Activated naive CD4-positive, alpha-beta T cell treated with anti-CD3 and anti-CD28 coated beads, Interleukin-2, amount 50 U/mL, for 16 hours (primary cell): ENCODE measurements around the gene B3GNT9.
"Not testable (repeated sequence)": the region's sequence is repeated elsewhere in the genome, so short reads cannot be mapped to it uniquely, and the experiment has no call there.

Experiments
- DNase-seq: peaks from one replicate; pipeline ENCODE4 v3.0.0-alpha.2; 2020

B3GNT9 gene

DNA sequence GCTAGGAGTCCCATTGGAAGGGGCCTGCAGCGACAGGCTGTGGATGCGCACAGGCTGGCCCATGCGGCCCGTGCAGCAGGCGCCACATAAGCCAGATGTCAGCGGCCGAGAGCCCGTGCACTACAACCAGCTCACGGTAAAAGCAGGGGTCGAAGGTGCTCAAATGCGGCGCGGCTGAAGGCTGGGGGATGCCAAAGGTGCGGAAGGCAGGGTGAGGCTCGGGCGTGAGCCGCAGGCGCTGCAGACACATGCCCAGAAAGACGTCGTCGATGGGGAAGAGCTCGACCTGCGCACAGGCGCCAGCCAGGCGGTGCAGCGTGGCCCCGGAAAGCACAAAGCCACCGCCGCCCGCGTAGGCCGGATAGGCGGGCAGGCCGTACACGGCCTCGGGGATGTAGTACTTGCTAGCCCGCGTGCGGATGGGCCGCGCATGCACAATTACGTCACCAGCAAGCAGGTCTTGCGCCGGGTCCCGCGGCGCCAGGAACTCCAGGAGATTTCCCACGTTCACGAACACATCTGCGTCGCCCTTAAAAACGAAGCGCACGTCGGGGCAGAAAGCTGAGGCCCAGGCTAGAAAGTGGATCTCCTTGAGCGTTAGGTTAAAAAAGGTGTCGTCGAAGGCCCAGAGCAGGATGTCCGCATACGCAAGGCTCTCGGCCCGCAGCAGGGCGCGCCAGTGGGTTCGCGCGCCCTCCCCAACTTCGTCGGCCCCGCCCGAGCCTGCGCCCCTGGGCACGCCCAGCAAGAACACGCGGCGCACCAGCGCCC, 1.3 kb downstream of the B3GNT9 start:
- DNase-seq: no peak

DNA sequence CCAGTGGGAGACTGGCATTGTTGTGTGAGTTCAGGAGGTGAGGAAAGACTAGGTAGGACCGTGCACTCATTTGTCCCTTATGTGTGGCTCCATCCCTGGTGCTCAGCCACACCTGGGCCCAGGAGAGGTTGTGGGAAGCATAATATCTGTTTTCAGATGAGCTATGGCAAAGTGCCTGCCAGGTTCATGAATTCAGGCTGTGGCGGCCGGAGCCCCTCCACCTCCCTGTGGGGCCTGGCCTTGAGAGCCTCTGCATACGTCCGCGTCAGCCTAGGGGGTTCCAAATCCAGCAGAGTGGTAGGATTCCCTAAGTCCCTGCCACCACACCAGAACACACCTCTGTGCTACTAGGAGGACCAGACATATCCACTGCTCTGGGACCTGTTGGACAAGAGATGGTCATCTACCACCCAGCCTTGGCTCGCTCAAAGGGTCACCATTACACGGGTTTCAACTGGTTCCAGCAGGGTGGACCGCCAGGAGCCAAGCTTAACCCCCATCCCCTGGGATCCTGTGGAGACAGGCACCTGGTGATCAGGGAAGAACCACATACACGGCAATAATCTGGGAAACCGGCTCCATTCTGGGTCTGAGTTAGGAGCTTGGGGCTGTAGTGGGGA, 2.0 kb downstream of the B3GNT9 start:
- DNase-seq: no peak

DNA sequence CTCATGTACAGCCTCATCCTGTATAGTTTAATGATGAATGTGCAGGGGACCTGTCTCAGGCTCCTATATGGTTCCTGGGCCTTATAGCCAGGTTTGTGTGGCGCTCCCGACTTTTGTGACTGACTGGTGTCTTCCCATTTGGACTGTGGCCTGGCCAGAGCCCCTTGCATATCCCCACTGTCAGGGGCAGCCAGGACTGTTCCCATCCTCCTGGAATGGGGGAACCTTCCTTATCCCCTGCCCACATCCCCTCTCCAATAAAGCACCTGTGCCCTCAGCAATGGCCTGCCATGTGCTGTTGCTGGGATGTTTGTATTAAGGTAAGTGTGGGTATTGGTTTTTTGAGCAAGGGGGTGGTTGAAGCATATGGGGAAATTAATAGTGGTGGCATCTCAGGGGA, 2.6 kb downstream of the B3GNT9 start:
- no peak for DNase-seq

DNA sequence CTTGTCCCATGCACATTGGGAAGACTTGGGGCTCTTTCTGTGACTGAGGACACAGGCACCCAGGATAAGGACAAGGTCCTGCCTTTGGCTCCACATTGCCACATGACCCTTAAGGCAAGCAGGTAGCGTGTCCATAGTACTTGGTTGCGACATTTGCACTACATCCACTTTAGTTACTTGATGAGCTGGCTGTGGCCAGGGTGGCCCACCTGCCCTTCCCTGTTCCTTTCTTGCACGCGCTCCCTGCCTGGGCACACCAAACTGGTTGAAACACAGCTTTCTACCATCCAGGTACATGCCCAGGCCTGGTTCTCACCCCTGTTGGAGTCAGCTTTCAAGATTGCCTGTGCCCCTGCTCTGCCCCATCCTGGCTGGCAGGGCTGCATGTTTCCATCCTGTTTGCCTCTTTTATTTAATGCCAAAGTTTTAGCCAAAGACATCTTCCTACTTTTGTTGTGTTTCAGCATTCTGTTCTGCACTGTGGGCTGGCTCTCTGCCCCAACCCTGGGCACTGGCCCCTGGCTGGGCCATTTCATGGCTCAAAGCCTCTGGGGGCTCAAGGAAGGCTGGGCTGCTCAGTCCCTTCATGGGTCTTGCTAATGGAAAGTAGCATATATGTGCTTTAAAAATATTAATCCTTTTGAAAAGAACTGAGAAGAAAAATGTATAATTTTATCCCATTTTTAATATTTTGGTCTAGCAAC, 3.2 kb downstream of the B3GNT9 start:
- no peak for DNase-seq

DNA sequence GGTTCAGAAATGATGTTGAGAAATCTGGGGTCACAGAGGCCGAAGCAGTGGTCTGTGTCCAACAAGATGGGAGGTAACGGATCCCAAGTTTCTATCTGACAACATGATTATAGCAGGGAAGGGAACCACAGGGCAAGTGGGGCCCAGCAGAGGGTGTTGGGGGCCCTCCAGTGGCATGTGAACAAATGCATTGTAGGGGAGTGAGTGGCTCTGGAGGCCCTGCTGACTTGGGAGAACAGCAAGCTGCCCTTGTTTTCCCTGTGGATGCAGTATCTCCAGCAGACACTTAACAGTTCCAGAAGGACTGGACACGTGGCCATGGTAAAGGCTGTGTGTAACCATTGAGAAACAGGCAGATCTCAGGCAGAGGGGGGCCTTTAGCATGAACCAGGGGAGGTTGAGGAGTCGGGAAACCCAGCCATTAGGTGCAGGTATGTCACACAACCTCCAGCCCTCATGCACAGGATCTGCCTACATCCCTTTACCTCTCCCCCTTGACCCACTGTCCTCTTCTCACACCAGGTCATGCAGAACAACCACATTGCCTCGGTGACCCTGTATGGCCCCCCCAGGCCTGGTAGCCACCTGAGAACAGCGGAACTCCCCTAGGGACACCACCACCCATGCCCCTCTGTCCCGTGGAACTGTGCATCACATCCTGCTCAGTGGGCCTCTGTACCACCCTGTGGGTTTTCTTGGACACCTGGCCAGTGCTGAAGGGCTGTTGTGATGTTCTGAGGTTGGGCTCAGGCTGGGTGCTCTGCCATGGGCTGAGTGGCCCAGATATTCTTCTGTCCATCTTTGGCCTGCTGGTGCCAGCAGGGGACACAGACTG, 4.1 kb downstream of the B3GNT9 start:
- no peak for DNase-seq

DNA sequence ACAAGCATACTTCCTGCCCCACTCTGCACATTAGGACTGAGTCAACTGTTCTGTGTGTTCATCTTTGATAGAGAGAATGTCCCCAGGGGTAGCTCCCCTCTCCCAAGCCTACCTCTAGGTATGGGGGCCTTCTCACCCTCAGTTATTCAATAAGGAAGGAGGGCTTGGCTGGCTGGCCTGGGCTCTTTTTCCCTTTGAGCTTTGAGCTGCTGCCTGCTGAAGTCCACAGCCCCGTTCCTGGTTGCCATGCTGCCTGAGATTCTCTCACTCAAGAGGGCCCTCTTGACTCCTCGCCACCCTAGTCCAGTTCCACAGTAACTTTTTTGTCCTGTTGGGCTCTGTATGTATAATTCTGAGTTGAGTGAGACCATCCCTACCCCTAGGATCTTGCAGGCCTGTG, 5.1 kb downstream of the B3GNT9 start:
- DNase-seq: no peak

DNA sequence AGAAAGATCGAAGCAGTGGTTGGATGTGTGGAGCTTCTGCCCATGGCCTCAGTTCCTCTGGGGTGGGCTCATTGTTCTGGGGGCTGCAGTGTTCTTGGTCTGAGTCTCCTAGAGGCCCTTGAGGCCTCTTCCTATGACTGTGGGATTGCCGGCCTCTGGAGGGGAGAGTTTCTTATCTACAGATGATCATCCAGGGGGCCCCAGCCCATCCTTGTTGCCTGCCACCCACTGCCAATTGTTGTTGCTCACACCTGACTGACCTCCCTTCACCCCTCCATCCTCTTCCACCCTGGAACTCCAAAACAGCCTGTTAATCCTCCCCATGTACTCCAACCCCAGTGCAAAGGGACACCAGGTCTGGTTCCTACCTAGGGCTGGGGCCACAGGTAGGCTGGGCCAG, 5.9 kb downstream of the B3GNT9 start:
- no peak for DNase-seq

DNA sequence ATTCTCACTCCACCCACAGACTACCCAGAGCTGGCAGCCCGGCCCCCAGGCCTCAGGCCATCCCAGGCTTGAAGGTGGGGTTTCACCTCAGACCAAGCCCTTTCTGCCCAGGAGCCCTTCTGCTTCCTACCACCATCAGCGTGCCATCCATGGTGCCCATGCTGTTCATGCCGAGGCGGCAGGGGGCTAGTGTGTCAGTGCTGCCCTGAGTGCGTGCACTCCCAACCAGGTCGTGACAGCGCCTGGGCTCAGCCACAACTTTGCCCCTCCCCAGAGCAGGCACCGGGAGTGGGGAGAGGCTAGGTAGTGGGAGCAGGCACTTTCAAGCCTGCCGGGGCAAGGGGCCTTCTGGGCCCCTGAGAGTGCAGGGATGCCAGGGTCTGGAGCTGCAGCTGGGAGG, 8.5 kb downstream of the B3GNT9 start:
- DNase-seq: no peak

DNA sequence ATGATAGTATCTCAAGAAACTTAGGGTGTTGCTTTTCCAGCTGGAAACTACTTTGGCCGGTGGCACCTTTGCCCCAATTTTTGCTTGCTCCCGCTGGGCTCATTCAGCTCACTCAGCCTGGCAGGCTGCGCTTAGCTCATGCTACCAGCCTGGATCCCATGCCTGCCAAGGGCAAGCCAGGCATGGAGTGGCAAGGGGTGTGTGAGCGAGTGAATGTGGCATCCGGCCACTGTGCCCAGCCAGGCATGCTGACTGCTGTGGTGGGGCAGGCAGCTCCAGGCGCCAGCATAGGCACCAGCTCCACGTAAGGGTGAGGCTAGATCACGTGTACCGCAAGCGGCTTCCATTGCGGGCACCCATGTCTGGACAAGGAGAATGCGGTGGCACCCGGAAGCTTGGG, 9.4 kb downstream of the B3GNT9 start:
- no peak for DNase-seq

DNA sequence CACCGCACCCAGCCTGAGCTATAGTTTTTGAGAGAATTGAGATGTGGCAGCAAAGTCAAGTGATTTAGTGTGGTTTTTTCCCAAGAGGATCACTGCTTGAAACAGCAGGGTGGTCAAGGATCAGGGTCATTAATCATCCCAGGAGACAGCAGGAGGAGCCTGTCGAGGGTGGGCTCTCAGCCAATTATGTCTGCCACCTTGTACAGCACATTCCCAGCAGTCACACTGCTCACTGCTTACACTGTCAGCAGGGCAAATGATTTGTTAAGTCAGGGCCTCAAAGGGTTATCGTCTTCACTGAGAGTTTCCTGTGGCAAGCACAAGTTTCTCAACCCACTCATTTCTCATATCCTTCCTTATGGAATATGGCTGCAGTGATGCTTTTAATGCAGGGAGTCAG, 13.2 kb downstream of the B3GNT9 start:
- no peak for DNase-seq

DNA sequence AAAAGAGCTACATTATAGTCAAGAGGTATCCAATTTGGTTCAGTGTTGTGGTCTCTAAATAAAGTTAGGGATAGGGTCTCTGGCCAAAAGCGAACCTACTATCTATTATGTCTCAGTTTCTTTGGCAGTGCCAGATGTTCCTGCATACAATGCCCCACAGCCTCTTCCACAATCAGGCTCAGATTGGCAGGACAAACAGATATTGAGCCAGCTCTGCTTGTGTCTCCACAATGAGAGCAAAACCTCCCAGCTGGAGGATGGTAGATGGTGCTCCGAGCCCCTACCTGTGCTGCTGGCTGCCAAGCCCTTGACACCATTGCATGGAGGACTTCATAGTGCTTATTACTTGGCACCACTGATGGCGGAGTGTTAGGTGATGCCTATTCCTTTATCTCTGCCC, 21.4 kb downstream of the B3GNT9 start:
- DNase-seq: no peak

DNA sequence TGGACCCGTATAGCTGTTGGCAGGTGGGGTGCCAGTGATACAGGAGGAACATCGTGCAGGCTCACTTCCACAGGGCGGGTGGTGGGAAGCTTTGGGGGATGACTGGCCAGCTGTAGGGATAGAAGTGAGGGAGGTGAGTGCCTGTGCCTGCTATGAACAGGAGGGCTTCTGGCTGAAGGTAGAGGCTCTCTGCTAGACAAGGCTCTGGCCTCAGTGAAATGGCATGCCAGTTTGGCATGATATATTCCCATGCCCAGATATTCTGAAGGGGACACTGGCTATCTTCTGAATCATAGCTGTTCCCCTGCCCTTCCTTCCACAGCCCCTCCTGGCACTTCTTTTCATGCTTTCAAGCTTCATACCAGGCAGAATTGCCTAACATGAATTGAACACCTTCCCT, 21.9 kb downstream of the B3GNT9 start:
- no peak for DNase-seq

DNA sequence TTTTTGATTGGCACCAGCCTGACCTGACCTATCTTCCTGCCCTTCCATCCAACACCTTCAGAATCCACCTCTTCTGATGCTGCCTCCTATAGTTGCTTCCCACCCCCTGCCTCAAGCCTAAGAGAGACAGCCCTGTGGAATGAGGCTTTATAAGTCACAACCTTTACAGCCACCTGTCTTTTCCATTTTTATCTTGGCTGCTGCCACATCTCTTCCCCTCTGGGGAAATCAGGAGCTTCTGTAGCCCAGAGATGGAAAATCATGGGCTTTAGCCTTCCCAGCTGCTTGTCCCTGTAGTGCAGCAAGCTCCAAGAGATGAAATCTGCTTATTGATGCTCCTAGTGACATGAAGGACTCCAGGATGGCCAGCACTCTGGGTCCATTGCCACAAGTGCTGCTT, 22.4 kb downstream of the B3GNT9 start:
- DNase-seq: no peak

DNA sequence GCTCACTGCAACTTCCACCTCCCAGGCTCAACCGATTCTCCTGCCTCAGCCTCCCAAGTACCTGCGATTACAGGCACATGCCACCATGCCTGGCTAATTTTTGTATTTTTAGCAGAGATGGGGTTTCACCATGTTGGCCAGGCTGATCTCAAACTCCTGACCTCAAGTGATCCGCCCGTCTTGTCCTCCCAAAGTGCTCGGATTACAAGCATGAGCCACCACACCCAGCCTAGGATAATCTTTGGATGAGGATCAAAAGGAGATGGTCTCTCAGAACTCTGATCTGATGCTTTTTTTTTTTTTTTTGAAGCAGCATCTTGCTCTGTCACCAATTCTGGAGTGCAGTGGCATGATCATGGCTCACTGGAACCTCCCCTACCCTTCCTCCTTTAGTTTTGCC, 28.0 kb downstream of the B3GNT9 start:
- DNase-seq: not testable (repeated sequence)

DNA sequence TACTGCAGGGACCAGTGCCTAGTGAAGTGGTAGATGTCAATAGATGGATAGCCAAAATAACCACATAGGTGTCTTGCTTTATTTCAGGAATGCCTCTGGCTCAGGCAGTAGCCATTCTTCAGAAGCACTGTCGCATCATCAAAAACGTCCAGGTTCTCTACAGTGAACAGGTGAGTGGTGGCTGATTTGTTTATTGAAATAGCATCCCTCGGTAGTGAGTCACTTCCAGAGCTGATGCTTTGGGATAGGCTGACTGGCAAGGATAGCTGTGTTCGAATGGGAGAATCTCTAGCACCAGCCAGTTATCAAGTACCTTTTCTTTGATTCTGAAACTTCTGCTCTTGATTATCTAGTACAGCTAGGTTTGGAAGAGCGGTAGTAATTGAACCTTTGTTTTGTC, 30.8 kb downstream of the B3GNT9 start:
- DNase-seq: no peak

DNA sequence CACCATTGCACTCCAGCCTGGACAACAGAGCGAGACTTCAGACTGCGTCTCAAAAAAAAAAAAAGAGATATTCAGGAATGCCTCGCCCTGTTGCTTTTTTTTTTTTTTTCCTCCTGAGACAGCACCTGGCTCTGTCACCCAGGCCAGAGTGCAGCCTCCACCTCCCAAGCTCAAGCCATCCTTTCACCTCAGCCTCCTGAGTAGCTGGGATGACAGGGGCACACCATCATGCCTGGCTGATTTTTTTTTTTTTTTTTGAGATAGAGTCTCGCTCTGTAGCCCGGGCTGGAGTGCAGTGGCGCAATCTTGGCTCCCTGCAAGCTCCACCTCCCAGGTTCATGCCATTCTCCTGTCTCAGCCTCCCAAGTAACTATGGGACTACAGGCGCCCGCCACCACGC, 33.1 kb downstream of the B3GNT9 start:
- DNase-seq: no peak

DNA sequence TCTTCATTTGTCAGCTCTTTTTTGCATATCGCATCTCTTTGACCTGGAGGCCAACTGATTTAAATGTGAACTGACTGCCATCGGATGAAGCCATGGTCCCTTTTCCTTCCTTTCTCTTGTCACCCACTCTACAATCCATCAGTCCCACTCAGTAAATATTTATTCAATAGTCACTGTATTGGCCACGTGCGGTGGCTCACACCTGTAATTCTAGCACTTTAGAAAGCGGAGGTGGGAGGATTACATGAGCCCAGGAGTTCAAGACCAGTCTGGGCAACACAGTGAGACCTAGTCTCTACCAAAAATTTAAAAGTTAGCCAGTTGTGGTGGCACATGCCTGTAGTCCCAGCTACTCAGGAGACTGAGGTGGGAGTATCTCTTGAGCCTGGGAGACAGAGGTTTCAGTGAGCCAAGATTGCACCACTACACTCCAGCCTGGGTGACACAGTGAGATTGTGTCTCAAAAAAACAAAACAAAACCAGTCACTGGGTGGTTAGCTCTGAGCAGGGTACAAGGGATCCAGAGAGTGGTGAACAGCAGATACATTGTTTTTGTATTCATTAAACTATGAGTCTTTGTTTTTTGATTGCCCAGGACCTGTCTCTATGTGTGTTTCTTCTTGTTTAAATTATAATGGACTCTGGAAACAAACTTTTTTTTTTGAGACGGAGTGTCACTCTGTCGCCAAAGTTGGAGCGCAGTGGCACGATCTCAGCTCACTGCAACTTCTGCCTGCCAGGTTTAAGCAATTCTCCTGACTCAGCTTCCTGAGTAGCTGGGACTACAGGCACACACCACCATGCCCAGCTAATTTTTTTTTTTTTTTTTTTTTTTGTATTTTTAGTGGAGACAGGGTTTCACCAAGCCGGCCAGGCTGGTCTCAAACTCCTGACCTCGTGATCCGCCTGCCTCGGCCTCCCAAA, 34.1 kb downstream of the B3GNT9 start:
- DNase-seq: no peak

DNA sequence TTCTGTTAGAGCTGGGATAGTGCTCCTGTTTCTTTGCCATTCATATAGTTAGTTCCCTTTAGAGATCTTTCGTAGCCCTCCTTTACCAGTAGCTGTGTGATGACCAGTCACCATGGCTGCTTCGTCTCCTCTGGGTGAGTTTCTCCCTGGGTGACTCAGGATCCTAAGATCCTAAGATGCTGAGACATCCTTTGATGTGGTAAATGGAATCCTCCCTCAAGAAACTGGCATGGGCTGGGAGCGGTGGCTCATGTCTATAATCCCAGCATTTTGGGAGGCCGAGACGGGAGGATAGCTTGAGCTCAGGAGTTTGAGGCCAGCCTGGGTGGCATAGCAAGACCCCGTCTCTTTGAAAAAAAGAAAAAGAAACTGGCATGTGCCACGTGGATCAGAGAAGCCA, 35.2 kb downstream of the B3GNT9 start:
- no peak for DNase-seq

DNA sequence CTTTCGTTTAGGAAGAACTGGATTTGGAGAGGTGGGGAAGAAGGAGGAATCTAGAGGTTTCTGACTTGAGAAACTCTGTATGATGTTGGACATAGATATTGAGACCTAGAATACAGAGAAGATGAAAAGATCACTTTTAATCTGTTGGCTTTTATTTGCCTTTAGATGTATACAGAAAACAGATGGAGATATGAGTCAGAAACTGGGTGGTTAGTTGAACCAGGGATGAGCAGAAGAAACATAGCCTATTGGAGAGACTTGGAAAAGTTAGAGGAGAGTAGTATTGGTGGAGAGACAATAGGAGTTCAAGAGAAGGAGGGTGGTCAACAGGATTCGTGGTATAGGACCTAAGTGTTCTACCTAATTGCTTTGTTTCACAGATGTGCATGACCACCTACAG, 36.0 kb downstream of the B3GNT9 start:
- no peak for DNase-seq

DNA sequence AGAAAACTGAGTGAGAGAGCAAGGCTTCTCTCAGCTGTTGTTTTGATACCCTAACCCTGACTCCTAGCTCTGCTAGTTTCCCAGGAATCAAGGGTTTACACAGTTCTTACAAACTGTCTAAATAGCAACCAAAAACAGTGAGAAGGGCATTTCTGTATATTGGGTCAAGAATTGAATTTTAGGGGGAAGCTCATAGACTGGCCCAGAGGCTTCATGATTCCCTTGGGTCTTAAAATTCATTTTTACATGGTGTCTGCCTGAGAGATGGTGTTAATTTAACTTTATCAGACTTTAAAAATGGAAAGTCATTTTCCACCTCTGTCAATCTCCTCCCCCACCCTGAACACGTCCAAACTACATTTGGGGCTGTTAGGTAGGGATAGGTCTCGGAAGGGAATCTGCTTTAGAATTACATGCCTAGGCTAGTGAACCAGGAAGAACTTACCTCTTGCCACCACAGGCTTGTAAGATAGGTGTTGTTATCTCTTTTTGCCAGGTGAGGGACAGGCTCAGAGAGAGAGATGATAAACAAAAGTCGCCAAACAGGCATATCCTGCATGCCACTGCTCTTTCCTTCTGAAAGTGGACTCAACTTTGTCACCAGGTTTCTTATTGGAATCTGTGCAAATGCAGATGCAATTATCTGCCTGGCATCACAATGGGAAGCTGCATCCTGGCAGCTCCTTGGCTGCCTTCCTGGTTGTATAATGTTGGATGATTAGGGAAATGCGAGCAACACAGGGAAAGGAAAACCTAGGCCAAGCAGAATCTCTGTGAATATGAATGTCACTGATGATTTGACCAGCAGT, 38.0 kb downstream of the B3GNT9 start:
- no peak for DNase-seq

DNA sequence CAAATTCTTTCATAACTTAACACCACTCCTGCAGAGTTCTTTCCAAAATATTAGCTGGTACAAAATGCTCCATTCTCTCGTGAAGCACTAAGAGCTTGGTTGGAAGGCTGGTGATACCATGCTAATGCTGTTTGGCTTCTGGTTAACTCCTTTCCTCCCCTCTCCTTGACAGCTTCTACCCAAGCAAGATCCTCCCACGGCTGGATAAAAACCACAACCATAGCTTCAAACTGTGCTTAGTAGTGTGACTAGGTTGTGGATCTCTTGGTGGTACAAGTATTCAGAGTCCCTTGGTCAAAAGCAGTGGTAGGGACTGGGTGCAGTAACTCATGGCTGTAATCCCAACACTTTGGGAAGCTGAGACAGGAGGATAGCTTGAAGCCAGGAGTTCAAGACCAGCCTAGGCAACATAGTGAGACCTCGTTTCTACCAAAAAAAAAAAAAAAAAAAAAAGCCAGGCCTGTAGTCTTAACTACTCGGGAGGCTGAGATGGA, 38.8 kb downstream of the B3GNT9 start:
- DNase-seq: no peak
